Mesendoderm (in vitro differentiated cells): ENCODE measurements around the gene RHBDF2.

Experiments used
- DNase-seq: peaks from one replicate; pipeline ENCODE4 v3.0.0; 2013
- H2AK5ac ChIP-seq: 2 replicates; pipeline ENCODE4 v1.6.1; 2013; ENCODE audit warnings: low read length, inconsistent platforms
- H2BK120ac ChIP-seq: 2 replicates; pipeline ENCODE4 v1.6.1; 2013; ENCODE audit warnings: low read depth, mild to moderate bottlenecking, low read length, moderate library complexity, mixed read lengths
- H2BK15ac ChIP-seq: replicated peaks from 2 replicates; pipeline ENCODE4 v1.6.1; 2013; ENCODE audit warnings: low read depth, mild to moderate bottlenecking, moderate library complexity
- H2BK5ac ChIP-seq: 2 replicates; pipeline ENCODE4 v1.6.1; 2013; ENCODE audit warnings: low read length, inconsistent platforms
- H3K18ac ChIP-seq: 2 replicates; pipeline ENCODE4 v1.6.1; 2013; ENCODE audit warnings: mild to moderate bottlenecking, low read length, mixed read lengths
- H3K23ac ChIP-seq: one replicate; pipeline ENCODE4 v1.6.1; 2013; ENCODE audit warnings: low read length
- H3K27ac ChIP-seq: 2 replicates; pipeline ENCODE4 v1.5.1; 2013; ENCODE audit warnings: low read depth, mild to moderate bottlenecking, inconsistent platforms, low read length, moderate library complexity
- H3K27me3 ChIP-seq: 2 replicates; pipeline ENCODE4 v1.6.1; 2013; ENCODE audit warnings: low read length, control low read depth, mild to moderate bottlenecking, inconsistent platforms; ENCODE audit not compliant: insufficient read depth, poor library complexity
- H3K36me3 ChIP-seq: 2 replicates; pipeline ENCODE4 v1.6.1; 2013; ENCODE audit warnings: low read length, inconsistent platforms; ENCODE audit not compliant: control insufficient read depth, insufficient read depth
- H3K4ac ChIP-seq: one replicate; pipeline ENCODE4 v1.6.1; 2013; ENCODE audit warnings: low read depth, mild to moderate bottlenecking, low read length, moderate library complexity
- H3K4me1 ChIP-seq: 2 replicates; pipeline ENCODE4 v1.6.1; 2013; ENCODE audit warnings: low read depth, low read length, inconsistent platforms; ENCODE audit not compliant: control insufficient read depth
- H3K4me2 ChIP-seq: 2 replicates; pipeline ENCODE4 v1.6.1; 2013; ENCODE audit warnings: low read length
- H3K4me3 ChIP-seq: 2 replicates; pipeline ENCODE4 v1.5.1; 2013; ENCODE audit warnings: mild to moderate bottlenecking, low read length
- H3K56ac ChIP-seq: one replicate; pipeline ENCODE4 v1.6.1; 2013; ENCODE audit warnings: low read length
- H3K79me1 ChIP-seq: 2 replicates; pipeline ENCODE4 v1.6.1; 2013; ENCODE audit warnings: low read length, inconsistent platforms
- H3K79me2 ChIP-seq: 2 replicates; pipeline ENCODE4 v1.6.1; 2013; ENCODE audit warnings: mild to moderate bottlenecking, low read length; ENCODE audit not compliant: control insufficient read depth, insufficient read depth
- H3K9ac ChIP-seq: 2 replicates; pipeline ENCODE4 v1.6.1; 2013; ENCODE audit warnings: low read length, inconsistent platforms
- H4K5ac ChIP-seq: one replicate; pipeline ENCODE4 v1.6.1; 2013; ENCODE audit warnings: low read length
- H4K8ac ChIP-seq: one replicate; pipeline ENCODE4 v1.6.1; 2013; ENCODE audit warnings: low read depth, mild to moderate bottlenecking, control low read depth, low read length, moderate library complexity
- WGBS: extraction: QIAGEN DNeasy Blood & Tissue Kit; methylation state at CpG from one replicate; pipeline ENCODE4 v1.1.7; 2013; ENCODE audit warnings: low lambda C conversion rate, missing lambda C conversion rate; ENCODE audit not compliant: insufficient coverage; ENCODE audit errors: extremely low coverage; 5-methylcytosine and 5-hydroxymethylcytosine counted together

RHBDF2 gene

DNA sequence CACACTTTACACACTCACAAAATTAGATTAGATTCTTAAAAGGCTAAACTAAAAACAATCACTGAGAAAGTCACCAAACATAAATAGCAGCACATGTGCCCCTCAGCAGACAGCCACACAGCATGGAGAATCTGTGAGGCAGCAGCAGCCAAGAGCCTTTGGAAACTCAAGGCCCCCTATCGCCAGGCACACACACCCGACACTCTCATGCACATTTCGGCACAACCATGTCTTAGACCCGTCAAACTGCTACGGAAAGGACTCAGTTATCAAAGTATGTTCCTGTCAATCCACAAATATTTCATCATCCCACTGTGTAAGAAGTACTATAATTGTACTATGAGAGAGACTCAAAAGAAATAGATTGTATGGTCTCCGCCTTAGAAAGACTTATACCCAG lies 69.2 kb downstream of the RHBDF2 start:
- H3K4me3 ChIP-seq = no peak overlapping the region
- no peak overlapping the region for H4K8ac ChIP-seq
- no peak overlapping the region for H2AK5ac ChIP-seq
- no peak overlapping the region for H3K4me2 ChIP-seq
- H3K56ac ChIP-seq = no peak overlapping the region
- WGBS = no CpG with 5 or more reads among the region's 6 CpGs
- H4K5ac ChIP-seq = no peak overlapping the region
- H3K79me2 ChIP-seq = peaks cover 53% of the 10 kb centered on the region
- no peak overlapping the region for H2BK120ac ChIP-seq
- H2BK15ac ChIP-seq = no peak overlapping the region
- DNase-seq = no peak
- no peak overlapping the region for H3K18ac ChIP-seq
- no peak overlapping the region for H3K23ac ChIP-seq
- H3K9ac ChIP-seq = no peak overlapping the region
- H3K79me1 ChIP-seq = peaks cover 30% of the 10 kb centered on the region
- no peak overlapping the region for H3K4ac ChIP-seq
- peaks cover 5% of the 10 kb centered on the region for H3K4me1 ChIP-seq
- H3K36me3 ChIP-seq = no peaks in the 10 kb centered on the region
- H3K27me3 ChIP-seq = no peaks in the 10 kb centered on the region
- H3K27ac ChIP-seq = no peak overlapping the region
- no peak overlapping the region for H2BK5ac ChIP-seq

GRCh38 chr17:76431509-76431908 lies 69.7 kb downstream of the RHBDF2 start:
- Histone ChIP-seq H3K79me1 (peaks cover 29% of the 10 kb centered on the region), H3K36me3 (no peaks in the 10 kb centered on the region), H3K4ac (no peak overlapping the region), H2BK15ac (no peak overlapping the region), H3K79me2 (peaks cover 49% of the 10 kb centered on the region), H2AK5ac (no peak overlapping the region), H3K4me1 (peaks cover 5% of the 10 kb centered on the region), H2BK120ac (no peak overlapping the region), H3K9ac (no peak overlapping the region), H3K27me3 (no peaks in the 10 kb centered on the region), H3K27ac (peak overlapping the region; percentile 25), H4K8ac (no peak overlapping the region), H3K4me2 (no peak overlapping the region), H3K23ac (no peak overlapping the region), H3K18ac (no peak overlapping the region), H3K56ac (no peak overlapping the region), H4K5ac (no peak overlapping the region), H2BK5ac (no peak overlapping the region), H3K4me3 (no peak overlapping the region)
- peak; percentile 27 for DNase-seq
- no CpG with 5 or more reads among the region's 2 CpGs for WGBS

DNA sequence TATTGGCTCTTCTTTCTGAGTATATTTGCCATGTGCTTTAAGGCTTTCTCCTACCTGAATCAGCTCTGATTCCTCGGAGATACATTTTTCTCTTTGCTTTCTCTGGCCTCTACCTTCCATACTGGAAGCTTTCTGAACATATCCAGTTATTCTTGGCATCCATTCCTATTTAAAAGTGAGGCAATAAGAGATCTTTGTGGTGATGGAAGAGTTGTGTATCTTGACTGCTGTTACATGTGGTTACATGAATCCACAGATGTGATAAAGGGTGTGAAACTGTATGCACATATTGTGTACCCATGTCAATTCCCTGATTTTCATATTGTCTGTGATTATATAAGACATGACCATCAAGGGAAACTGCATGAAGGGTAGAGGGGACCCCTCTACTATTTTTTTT lies 72.7 kb downstream of the RHBDF2 start:
- Histone ChIP-seq H2AK5ac (no peak overlapping the region), H2BK5ac (no peak overlapping the region), H3K36me3 (no peaks in the 10 kb centered on the region), H2BK120ac (no peak overlapping the region), H4K5ac (no peak overlapping the region), H3K27me3 (no peaks in the 10 kb centered on the region), H3K4me2 (no peak overlapping the region), H3K23ac (no peak overlapping the region), H3K79me2 (peaks cover 34% of the 10 kb centered on the region), H3K18ac (no peak overlapping the region), H3K4ac (no peak overlapping the region), H2BK15ac (no peak overlapping the region), H4K8ac (no peak overlapping the region), H3K4me1 (peaks cover 5% of the 10 kb centered on the region), H3K9ac (no peak overlapping the region), H3K56ac (no peak overlapping the region), H3K27ac (no peak overlapping the region), H3K4me3 (no peak overlapping the region), H3K79me1 (peaks cover 16% of the 10 kb centered on the region)
- DNase-seq = no peak
- WGBS = no CpG with 5 or more reads among the region's 1 CpG

DNA sequence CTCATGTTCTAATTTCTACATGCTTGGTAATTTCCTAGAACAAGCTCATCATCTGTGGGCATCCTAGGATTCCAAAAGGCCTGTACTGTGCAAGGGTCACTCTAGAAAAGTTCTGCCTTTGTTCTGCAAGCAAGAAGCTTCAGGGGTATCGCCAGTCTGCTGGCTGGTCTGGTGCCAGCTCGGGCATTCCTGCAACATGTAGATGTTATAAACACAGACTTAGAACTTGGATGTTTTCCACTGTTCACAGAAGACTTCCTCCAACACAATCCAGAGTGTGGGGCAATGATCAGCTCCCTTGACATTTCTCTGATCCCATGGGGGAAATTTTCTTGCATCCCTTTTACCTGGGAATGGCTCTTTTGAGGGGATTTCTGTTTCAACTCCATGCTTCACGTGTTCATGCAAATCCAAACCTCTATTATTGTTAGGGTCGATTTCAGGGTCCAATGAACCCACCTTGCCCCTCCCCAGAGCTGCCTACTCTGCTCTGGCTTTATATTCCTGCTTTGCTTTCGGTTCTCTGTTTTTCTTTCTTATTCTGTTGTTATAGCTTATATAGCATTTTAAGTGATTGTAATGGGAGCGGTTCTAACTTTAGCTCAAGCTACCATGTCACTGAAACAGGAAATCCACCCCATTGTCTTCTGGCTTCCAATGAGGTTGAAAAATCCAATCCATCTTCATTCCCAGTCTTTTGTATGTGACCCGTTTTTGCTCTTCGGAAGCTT lies 73.6 kb downstream of the RHBDF2 start:
- no peak for DNase-seq
- H3K79me1 ChIP-seq = peaks cover 21% of the 10 kb centered on the region
- no peak overlapping the region for H3K4me3 ChIP-seq
- H3K23ac ChIP-seq = no peak overlapping the region
- peaks cover 33% of the 10 kb centered on the region for H3K79me2 ChIP-seq
- no peak overlapping the region for H2BK5ac ChIP-seq
- H3K18ac ChIP-seq = no peak overlapping the region
- H3K4me2 ChIP-seq = no peak overlapping the region
- H3K4ac ChIP-seq = no peak overlapping the region
- WGBS = no CpG with 5 or more reads among the region's 8 CpGs
- no peak overlapping the region for H4K8ac ChIP-seq
- no peak overlapping the region for H3K56ac ChIP-seq
- no peak overlapping the region for H3K27ac ChIP-seq
- H2AK5ac ChIP-seq = no peak overlapping the region
- H3K36me3 ChIP-seq = no peaks in the 10 kb centered on the region
- no peak overlapping the region for H2BK15ac ChIP-seq
- H4K5ac ChIP-seq = no peak overlapping the region
- peaks cover 5% of the 10 kb centered on the region for H3K4me1 ChIP-seq
- H2BK120ac ChIP-seq = no peak overlapping the region
- H3K27me3 ChIP-seq = no peaks in the 10 kb centered on the region
- no peak overlapping the region for H3K9ac ChIP-seq

GRCh38 chr17:76426853-76427252 lies 74.4 kb downstream of the RHBDF2 start:
- no peak overlapping the region for H2BK5ac ChIP-seq
- no CpG with 5 or more reads among the region's 3 CpGs for WGBS
- no peak overlapping the region for H3K4me2 ChIP-seq
- H3K4me3 ChIP-seq = no peak overlapping the region
- peaks cover 24% of the 10 kb centered on the region for H3K79me1 ChIP-seq
- H3K79me2 ChIP-seq = peaks cover 33% of the 10 kb centered on the region
- H3K36me3 ChIP-seq = no peaks in the 10 kb centered on the region
- no peak overlapping the region for H3K27ac ChIP-seq
- H2AK5ac ChIP-seq = no peak overlapping the region
- no peak overlapping the region for H3K9ac ChIP-seq
- no peak overlapping the region for H2BK120ac ChIP-seq
- peaks cover 4% of the 10 kb centered on the region for H3K4me1 ChIP-seq
- no peak overlapping the region for H2BK15ac ChIP-seq
- H3K27me3 ChIP-seq = no peaks in the 10 kb centered on the region
- H4K8ac ChIP-seq = no peak overlapping the region
- DNase-seq = no peak
- H3K23ac ChIP-seq = no peak overlapping the region
- no peak overlapping the region for H3K56ac ChIP-seq
- H3K4ac ChIP-seq = no peak overlapping the region
- H4K5ac ChIP-seq = no peak overlapping the region
- H3K18ac ChIP-seq = no peak overlapping the region

DNA sequence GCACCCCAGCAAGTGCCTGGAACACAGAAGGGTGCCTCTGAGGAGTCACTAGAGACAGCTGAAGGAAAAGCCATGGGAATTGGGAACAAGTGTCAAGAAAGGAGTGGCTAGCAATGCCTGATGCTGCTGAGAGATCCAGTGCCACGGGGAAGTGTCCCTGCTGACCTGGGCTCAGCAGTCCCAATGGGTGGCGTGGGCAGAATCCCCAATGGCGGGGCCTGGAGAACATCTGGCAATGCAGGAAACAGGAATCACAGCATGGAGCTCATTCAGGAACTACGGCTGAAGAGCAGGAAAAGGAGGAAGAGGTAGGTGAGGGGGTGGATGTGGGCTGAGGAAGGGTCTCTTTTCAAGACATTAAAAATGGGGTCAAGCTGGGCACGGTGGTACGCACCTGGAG lies 78.4 kb downstream of the RHBDF2 start:
- no peak overlapping the region for H3K56ac ChIP-seq
- DNase-seq = no peak
- H2BK15ac ChIP-seq = no peak overlapping the region
- H3K79me1 ChIP-seq = peaks cover 33% of the 10 kb centered on the region
- H3K36me3 ChIP-seq = no peaks in the 10 kb centered on the region
- no peak overlapping the region for H3K4me3 ChIP-seq
- H3K27ac ChIP-seq = no peak overlapping the region
- H4K8ac ChIP-seq = no peak overlapping the region
- H3K4ac ChIP-seq = no peak overlapping the region
- H3K9ac ChIP-seq = no peak overlapping the region
- no peak overlapping the region for H3K18ac ChIP-seq
- H2BK120ac ChIP-seq = no peak overlapping the region
- no peak overlapping the region for H2AK5ac ChIP-seq
- H4K5ac ChIP-seq = no peak overlapping the region
- H3K4me1 ChIP-seq = peaks cover 3% of the 10 kb centered on the region
- no peak overlapping the region for H2BK5ac ChIP-seq
- H3K79me2 ChIP-seq = peaks cover 47% of the 10 kb centered on the region
- no peaks in the 10 kb centered on the region for H3K27me3 ChIP-seq
- H3K23ac ChIP-seq = no peak overlapping the region
- WGBS = no CpG with 5 or more reads among the region's 6 CpGs
- H3K4me2 ChIP-seq = no peak overlapping the region
